WTC11 (cell line): ENCODE data around the gene C5orf63. TPM values are rescaled to one million over a fixed set of nuclear protein-coding genes. Genes with fewer than 3 reads are reported as not detected.

ENCODE experiments used
- ATAC-seq: fragments of 200-7000 bp; cut with Tn5 transposase; 2 replicates; pipeline ENCODE4 v1.10.0; 2021; ENCODE audit warnings: mild to moderate bottlenecking, moderate library complexity
- CTCF ChIA-PET: fragments of 300-600 bp; sonication (Branson Sonifier 250); formaldehyde crosslinking; loops from one replicate; lab custom pipeline; 2021; ENCODE audit warnings: antibody characterized with exemption; lab: Charles Lee
- POLR2A ChIA-PET: fragments of 350-600 bp; sonication (Branson Sonifier 250); formaldehyde crosslinking; loops from one replicate; lab custom pipeline; 2021; ENCODE audit warnings: antibody characterized with exemption; lab: Charles Lee
- DNase-seq: peaks from one replicate; pipeline ENCODE4 v3.0.0; 2021; ENCODE audit warnings: low spot score
- H3K27ac Mint-ChIP-seq: 2 replicates; pipeline ENCODE4 v1.8.0; 2021; ENCODE audit warnings: mixed read lengths
- H3K27me3 Mint-ChIP-seq: 2 replicates; pipeline ENCODE4 v1.8.0; 2021; ENCODE audit warnings: low read depth, mild to moderate bottlenecking, moderate library complexity, mixed read lengths
- H3K36me3 Mint-ChIP-seq: 2 replicates; pipeline ENCODE4 v1.8.0; 2021; ENCODE audit warnings: mixed read lengths
- H3K4me1 Mint-ChIP-seq: 2 replicates; pipeline ENCODE4 v1.8.0; 2022; ENCODE audit warnings: mixed read lengths
- H3K4me3 Mint-ChIP-seq: 2 replicates; pipeline ENCODE4 v1.8.0; 2021; ENCODE audit warnings: mild to moderate bottlenecking, moderate library complexity, mixed read lengths
- H3K9me3 Mint-ChIP-seq: 2 replicates; pipeline ENCODE4 v1.8.0; 2021; ENCODE audit warnings: mixed read lengths
- EMX1 ChIP-seq: fragments of 250-450 bp; sonication (Bioruptor Pico); IDR thresholded peaks from 2 replicates; pipeline ENCODE4 v1.8.0; 2021; ENCODE audit warnings: mild to moderate bottlenecking
- ETV6 ChIP-seq: sonication (generic); formaldehyde crosslinking; IDR thresholded peaks from 2 replicates; pipeline ENCODE4 v1.8.1; 2022; ENCODE audit warnings: mild to moderate bottlenecking, missing genetic modification reagents
- FOXJ3 ChIP-seq: sonication (generic); formaldehyde crosslinking; IDR thresholded peaks from 2 replicates; pipeline ENCODE4 v1.9.0; 2021; ENCODE audit warnings: missing genetic modification reagents, mild to moderate bottlenecking, borderline replicate concordance
- JUN ChIP-seq: sonication (generic); formaldehyde crosslinking; IDR thresholded peaks from 2 replicates; pipeline ENCODE4 v1.8.0; 2023; ENCODE audit warnings: mild to moderate bottlenecking, missing genetic modification reagents
- NFE2L1 ChIP-seq: sonication (generic); formaldehyde crosslinking; IDR thresholded peaks from 2 replicates; pipeline ENCODE4 v1.8.1; 2023; ENCODE audit warnings: missing genetic modification reagents
- RORB ChIP-seq: fragments of 250-450 bp; sonication (Bioruptor Pico); IDR thresholded peaks from 2 replicates; pipeline ENCODE4 v1.9.0; 2021; ENCODE audit warnings: mild to moderate bottlenecking
- TEAD4 ChIP-seq: sonication (generic); formaldehyde crosslinking; IDR thresholded peaks from 2 replicates; pipeline ENCODE4 v1.8.0; 2022; ENCODE audit warnings: mild to moderate bottlenecking, missing genetic modification reagents
- ZNF121 ChIP-seq: sonication (generic); formaldehyde crosslinking; IDR thresholded peaks from 2 replicates; pipeline ENCODE4 v1.8.0; 2023; ENCODE audit warnings: missing genetic modification reagents
- ZNF138 ChIP-seq: sonication (generic); formaldehyde crosslinking; conservative IDR thresholded peaks from 2 replicates; pipeline ENCODE4 v1.8.1; 2022; ENCODE audit warnings: mild to moderate bottlenecking, moderate library complexity, missing genetic modification reagents
- total RNA-seq: library from RNA; stranded (reverse); gene quantifications from 3 replicates; pipeline ENCODE4 v1.2.3, GENCODE V29; 2021
- TF ChIP-seq, protein P1 (sequence below): sonication (generic); formaldehyde crosslinking; IDR thresholded peaks from 2 replicates; pipeline ENCODE4 v1.8.1; 2023; ENCODE audit warnings: mild to moderate bottlenecking, missing genetic modification reagents, borderline replicate concordance
- TF ChIP-seq, protein P2 (sequence below): fragments of 250-450 bp; sonication (Bioruptor Pico); conservative IDR thresholded peaks from 2 replicates; pipeline ENCODE4 v1.9.0; 2021; ENCODE audit warnings: mild to moderate bottlenecking
- TF ChIP-seq, protein P3 (sequence below): sonication (generic); formaldehyde crosslinking; IDR thresholded peaks from 2 replicates; pipeline ENCODE4 v1.8.1; 2022; ENCODE audit warnings: missing genetic modification reagents, borderline replicate concordance
- TF ChIP-seq, protein P4 (sequence below): fragments of 250-450 bp; sonication (Bioruptor Pico); IDR thresholded peaks from 2 replicates; pipeline ENCODE4 v1.8.0; 2021; ENCODE audit warnings: mild to moderate bottlenecking
- TF ChIP-seq, protein P5 (sequence below): fragments of 250-450 bp; sonication (Bioruptor Pico); IDR thresholded peaks from 2 replicates; pipeline ENCODE4 v1.9.0; 2021; ENCODE audit warnings: mild to moderate bottlenecking
- TF ChIP-seq, protein P6 (sequence below): fragments of 250-450 bp; sonication (Bioruptor Pico); IDR thresholded peaks from 2 replicates; pipeline ENCODE4 v1.9.0; 2021; ENCODE audit warnings: mild to moderate bottlenecking, borderline replicate concordance
- TF ChIP-seq, protein P7 (sequence below): sonication (generic); formaldehyde crosslinking; IDR thresholded peaks from 2 replicates; pipeline ENCODE4 v1.8.0; 2023; ENCODE audit warnings: missing genetic modification reagents

Gene C5orf63
- total RNA-seq, 1 experiment from 2014 or later, result 3.1 TPM

DNA sequence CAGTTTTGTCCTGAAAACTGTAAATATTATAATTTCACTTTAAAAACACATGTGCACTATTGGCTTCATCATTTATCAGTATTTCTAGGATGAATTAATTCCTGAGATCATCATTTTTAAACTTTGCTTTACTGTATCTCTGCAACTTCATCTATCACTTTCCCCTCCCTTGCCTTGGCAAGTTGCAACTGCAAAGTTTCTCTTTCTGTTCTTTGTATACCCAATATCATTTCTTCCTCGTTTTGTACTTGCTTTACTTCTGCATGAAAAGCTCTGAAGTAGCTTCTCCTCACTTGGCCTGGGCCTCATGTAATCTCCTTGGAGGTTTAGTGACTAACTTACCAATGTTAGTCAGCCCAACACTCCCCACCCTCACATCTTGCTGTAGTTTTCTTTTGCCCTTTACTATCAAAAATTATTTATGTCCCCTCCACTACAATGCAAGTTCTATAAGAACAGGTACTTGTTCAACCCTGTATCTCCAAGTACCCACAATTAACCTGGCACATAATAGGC is 12.8 kb downstream of the C5orf63 start (continued):
- TF ChIP-seq, protein P1, sequence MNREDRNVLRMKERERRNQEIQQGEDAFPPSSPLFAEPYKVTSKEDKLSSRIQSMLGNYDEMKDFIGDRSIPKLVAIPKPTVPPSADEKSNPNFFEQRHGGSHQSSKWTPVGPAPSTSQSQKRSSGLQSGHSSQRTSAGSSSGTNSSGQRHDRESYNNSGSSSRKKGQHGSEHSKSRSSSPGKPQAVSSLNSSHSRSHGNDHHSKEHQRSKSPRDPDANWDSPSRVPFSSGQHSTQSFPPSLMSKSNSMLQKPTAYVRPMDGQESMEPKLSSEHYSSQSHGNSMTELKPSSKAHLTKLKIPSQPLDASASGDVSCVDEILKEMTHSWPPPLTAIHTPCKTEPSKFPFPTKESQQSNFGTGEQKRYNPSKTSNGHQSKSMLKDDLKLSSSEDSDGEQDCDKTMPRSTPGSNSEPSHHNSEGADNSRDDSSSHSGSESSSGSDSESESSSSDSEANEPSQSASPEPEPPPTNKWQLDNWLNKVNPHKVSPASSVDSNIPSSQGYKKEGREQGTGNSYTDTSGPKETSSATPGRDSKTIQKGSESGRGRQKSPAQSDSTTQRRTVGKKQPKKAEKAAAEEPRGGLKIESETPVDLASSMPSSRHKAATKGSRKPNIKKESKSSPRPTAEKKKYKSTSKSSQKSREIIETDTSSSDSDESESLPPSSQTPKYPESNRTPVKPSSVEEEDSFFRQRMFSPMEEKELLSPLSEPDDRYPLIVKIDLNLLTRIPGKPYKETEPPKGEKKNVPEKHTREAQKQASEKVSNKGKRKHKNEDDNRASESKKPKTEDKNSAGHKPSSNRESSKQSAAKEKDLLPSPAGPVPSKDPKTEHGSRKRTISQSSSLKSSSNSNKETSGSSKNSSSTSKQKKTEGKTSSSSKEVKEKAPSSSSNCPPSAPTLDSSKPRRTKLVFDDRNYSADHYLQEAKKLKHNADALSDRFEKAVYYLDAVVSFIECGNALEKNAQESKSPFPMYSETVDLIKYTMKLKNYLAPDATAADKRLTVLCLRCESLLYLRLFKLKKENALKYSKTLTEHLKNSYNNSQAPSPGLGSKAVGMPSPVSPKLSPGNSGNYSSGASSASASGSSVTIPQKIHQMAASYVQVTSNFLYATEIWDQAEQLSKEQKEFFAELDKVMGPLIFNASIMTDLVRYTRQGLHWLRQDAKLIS (CRISPR knock-in tag), result no peak
- TF ChIP-seq, protein P2, sequence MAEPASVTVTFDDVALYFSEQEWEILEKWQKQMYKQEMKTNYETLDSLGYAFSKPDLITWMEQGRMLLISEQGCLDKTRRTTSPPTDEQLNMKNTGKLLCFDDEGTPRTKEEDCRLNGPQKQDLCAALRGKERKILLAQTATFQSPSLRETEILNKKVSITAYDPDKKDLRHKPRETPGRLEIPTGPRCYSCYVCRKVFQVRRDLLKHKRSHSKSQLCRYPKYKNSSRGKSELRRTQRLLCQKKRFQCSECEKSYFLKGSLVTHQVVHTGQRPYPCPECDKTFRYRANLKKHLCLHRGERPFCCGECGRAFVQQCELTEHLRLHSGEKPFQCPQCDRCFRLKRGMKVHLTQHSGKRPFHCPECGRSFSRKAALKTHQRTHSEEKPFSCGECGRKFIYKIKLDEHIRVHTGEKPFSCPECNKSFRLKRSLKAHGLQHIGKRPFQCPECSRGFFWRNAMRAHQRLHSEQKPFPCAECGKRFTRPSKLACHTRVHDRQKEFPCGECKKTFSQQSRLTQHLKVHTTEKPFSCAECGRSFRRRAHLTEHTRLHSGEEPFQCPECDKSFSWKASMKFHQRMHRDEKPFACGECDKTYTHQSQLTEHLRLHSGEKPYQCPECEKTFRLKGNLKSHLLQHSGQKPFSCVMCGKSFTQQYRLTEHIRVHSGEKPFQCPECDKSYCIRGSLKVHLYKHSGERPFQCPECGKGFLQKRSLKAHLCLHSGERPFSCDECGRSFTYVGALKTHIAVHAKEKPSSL (CRISPR knock-in tag), result no peak
- TF ChIP-seq, protein P3, sequence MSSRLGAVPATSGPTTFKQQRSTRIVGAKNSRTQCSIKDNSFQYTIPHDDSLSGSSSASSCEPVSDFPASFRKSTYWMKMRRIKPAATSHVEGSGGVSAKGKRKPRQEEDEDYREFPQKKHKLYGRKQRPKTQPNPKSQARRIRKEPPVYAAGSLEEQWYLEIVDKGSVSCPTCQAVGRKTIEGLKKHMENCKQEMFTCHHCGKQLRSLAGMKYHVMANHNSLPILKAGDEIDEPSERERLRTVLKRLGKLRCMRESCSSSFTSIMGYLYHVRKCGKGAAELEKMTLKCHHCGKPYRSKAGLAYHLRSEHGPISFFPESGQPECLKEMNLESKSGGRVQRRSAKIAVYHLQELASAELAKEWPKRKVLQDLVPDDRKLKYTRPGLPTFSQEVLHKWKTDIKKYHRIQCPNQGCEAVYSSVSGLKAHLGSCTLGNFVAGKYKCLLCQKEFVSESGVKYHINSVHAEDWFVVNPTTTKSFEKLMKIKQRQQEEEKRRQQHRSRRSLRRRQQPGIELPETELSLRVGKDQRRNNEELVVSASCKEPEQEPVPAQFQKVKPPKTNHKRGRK (CRISPR knock-in tag), result no peak
- TF ChIP-seq RORB (CRISPR knock-in tag) (no peak), FOXJ3 (CRISPR knock-in tag) (no peak), EMX1 (CRISPR knock-in tag) (no peak)
- TF ChIP-seq, all 79 proteins: peak for 0

DNA sequence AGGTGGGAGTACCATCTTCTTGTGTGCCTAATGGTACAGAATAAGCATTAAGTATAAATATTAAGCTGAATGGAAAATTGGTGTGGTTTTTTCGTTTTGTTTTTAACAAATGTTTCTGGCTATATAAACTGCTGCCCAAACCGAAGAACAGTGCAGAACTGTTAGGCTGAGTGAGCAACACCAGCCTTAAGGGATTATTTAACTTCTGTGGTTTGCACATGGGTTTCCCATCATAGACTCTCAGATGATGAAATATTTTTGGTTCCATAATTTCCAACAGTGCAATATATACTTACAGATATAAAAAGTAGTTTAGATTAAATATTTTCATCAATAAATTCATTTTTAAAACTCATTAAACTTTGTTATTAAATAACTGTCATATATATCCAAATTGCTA is 16.4 kb downstream of the C5orf63 start:
- H3K4me1 Mint-ChIP-seq, result peaks cover 1% of the 10 kb centered on the region; the same call in 1 of the 2 replicates
- ChIA-PET CTCF (no interaction called here), POLR2A (no interaction called here)
- no peak overlapping the region for H3K27ac Mint-ChIP-seq
- no peak for DNase-seq
- peaks cover 19% of the 10 kb centered on the region for H3K9me3 Mint-ChIP-seq
- H3K36me3 Mint-ChIP-seq, result peaks cover 23% of the 10 kb centered on the region
- H3K4me3 Mint-ChIP-seq, result no peak overlapping the region
- ATAC-seq, result no peak
- no peaks in the 10 kb centered on the region; the same call in 1 of the 2 replicates for H3K27me3 Mint-ChIP-seq
- TF ChIP-seq ETV6 (CRISPR knock-in tag), result no peak
- TF ChIP-seq, protein P4, sequence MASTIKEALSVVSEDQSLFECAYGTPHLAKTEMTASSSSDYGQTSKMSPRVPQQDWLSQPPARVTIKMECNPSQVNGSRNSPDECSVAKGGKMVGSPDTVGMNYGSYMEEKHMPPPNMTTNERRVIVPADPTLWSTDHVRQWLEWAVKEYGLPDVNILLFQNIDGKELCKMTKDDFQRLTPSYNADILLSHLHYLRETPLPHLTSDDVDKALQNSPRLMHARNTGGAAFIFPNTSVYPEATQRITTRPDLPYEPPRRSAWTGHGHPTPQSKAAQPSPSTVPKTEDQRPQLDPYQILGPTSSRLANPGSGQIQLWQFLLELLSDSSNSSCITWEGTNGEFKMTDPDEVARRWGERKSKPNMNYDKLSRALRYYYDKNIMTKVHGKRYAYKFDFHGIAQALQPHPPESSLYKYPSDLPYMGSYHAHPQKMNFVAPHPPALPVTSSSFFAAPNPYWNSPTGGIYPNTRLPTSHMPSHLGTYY (CRISPR knock-in tag), result no peak
- TF ChIP-seq, protein P5, sequence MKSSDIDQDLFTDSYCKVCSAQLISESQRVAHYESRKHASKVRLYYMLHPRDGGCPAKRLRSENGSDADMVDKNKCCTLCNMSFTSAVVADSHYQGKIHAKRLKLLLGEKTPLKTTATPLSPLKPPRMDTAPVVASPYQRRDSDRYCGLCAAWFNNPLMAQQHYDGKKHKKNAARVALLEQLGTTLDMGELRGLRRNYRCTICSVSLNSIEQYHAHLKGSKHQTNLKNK, result no peak
- TF ChIP-seq ZNF121 (CRISPR knock-in tag), result no peak
- TF ChIP-seq, protein P6, sequence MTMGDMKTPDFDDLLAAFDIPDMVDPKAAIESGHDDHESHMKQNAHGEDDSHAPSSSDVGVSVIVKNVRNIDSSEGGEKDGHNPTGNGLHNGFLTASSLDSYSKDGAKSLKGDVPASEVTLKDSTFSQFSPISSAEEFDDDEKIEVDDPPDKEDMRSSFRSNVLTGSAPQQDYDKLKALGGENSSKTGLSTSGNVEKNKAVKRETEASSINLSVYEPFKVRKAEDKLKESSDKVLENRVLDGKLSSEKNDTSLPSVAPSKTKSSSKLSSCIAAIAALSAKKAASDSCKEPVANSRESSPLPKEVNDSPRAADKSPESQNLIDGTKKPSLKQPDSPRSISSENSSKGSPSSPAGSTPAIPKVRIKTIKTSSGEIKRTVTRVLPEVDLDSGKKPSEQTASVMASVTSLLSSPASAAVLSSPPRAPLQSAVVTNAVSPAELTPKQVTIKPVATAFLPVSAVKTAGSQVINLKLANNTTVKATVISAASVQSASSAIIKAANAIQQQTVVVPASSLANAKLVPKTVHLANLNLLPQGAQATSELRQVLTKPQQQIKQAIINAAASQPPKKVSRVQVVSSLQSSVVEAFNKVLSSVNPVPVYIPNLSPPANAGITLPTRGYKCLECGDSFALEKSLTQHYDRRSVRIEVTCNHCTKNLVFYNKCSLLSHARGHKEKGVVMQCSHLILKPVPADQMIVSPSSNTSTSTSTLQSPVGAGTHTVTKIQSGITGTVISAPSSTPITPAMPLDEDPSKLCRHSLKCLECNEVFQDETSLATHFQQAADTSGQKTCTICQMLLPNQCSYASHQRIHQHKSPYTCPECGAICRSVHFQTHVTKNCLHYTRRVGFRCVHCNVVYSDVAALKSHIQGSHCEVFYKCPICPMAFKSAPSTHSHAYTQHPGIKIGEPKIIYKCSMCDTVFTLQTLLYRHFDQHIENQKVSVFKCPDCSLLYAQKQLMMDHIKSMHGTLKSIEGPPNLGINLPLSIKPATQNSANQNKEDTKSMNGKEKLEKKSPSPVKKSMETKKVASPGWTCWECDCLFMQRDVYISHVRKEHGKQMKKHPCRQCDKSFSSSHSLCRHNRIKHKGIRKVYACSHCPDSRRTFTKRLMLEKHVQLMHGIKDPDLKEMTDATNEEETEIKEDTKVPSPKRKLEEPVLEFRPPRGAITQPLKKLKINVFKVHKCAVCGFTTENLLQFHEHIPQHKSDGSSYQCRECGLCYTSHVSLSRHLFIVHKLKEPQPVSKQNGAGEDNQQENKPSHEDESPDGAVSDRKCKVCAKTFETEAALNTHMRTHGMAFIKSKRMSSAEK (CRISPR knock-in tag), result no peak
- TF ChIP-seq, protein P7, sequence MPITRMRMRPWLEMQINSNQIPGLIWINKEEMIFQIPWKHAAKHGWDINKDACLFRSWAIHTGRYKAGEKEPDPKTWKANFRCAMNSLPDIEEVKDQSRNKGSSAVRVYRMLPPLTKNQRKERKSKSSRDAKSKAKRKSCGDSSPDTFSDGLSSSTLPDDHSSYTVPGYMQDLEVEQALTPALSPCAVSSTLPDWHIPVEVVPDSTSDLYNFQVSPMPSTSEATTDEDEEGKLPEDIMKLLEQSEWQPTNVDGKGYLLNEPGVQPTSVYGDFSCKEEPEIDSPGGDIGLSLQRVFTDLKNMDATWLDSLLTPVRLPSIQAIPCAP (CRISPR knock-in tag), result no peak
- no peak for TF ChIP-seq ZNF138 (CRISPR knock-in tag)
- TF ChIP-seq NFE2L1 (CRISPR knock-in tag), result no peak
- no peak for TF ChIP-seq TEAD4 (CRISPR knock-in tag)
- no peak for TF ChIP-seq JUN (CRISPR knock-in tag)
